VCaP (cell line): ENCODE measurements around the gene OMG.

Experiments used
- H3K27ac ChIP-seq: fragments of 450-650 bp; 2 replicates; pipeline ENCODE4 v1.5.1; 2017
- CTCF ChIP-seq: fragments of 450-650 bp; conservative IDR thresholded peaks from 2 replicates; pipeline ENCODE4 v1.5.1; 2017; ENCODE audit warnings: mild to moderate bottlenecking, moderate library complexity

OMG gene

GRCh38 chr17:31261601-31262000, 35.4 kb downstream of the OMG start:
- H3K27ac ChIP-seq: no peak overlapping the region
- TF ChIP-seq CTCF: no peak

GRCh38 chr17:31260151-31260550, 36.9 kb downstream of the OMG start:
- H3K27ac ChIP-seq: no peak overlapping the region
- no peak for TF ChIP-seq CTCF

GRCh38 chr17:31256936-31257335, 40.1 kb downstream of the OMG start:
- no peak overlapping the region for H3K27ac ChIP-seq
- TF ChIP-seq CTCF: no peak

- no peak overlapping the region for H3K27ac ChIP-seq
- no peak for TF ChIP-seq CTCF
Measured at GRCh38 chr17:31254654-31255053, 42.4 kb downstream of the OMG start.

GRCh38 chr17:31252741-31253140, 44.3 kb downstream of the OMG start:
- no peak overlapping the region for H3K27ac ChIP-seq

GRCh38 chr17:31251970-31252328, 45.1 kb downstream of the OMG start:
- no peak overlapping the region for H3K27ac ChIP-seq
- TF ChIP-seq CTCF: no peak

More at GRCh38 chr17:31252741-31253140, 44.3 kb downstream of the OMG start:
- TF ChIP-seq CTCF: no peak

- H3K27ac ChIP-seq: no peak overlapping the region
- TF ChIP-seq CTCF: no peak
Measured at GRCh38 chr17:31251105-31251969, 45.7 kb downstream of the OMG start.
